GM19372 (cell line): ENCODE measurements around the gene BPIFA1.

Experiments
- ATAC-seq: cut with Tn5 transposase; IDR thresholded peaks from one replicate; pipeline ENCODE4 v1.9.1; 2021; ENCODE audit warnings: mild to moderate bottlenecking, low read depth, moderate library complexity; ENCODE audit not compliant: unreplicated experiment

BPIFA1 gene

GRCh38 chr20:33239979-33240736 lies 4.4 kb downstream of the BPIFA1 start:
- ATAC-seq, result no peak

GRCh38 chr20:33240923-33241322 lies 5.1 kb downstream of the BPIFA1 start:
- ATAC-seq, result no peak

- no peak for ATAC-seq
Measured at GRCh38 chr20:33242319-33243100, 6.7 kb downstream of the BPIFA1 start.

GRCh38 chr20:33246077-33246476 lies 10.3 kb downstream of the BPIFA1 start:
- no peak for ATAC-seq

GRCh38 chr20:33249456-33249855 lies 13.7 kb downstream of the BPIFA1 start:
- no peak for ATAC-seq

- ATAC-seq, result no peak
Measured at GRCh38 chr20:33250666-33251065, 14.9 kb downstream of the BPIFA1 start.

- ATAC-seq, result no peak
Measured at GRCh38 chr20:33251496-33251895, 15.7 kb downstream of the BPIFA1 start.

GRCh38 chr20:33252460-33252859 lies 16.7 kb downstream of the BPIFA1 start:
- ATAC-seq, result no peak

GRCh38 chr20:33255005-33255404 lies 19.2 kb downstream of the BPIFA1 start:
- ATAC-seq, result no peak

GRCh38 chr20:33257237-33257636 lies 21.4 kb downstream of the BPIFA1 start:
- ATAC-seq, result no peak

- no peak for ATAC-seq
Measured at GRCh38 chr20:33259371-33259770, 23.6 kb downstream of the BPIFA1 start.

- ATAC-seq, result no peak
Measured at GRCh38 chr20:33261465-33261864, 25.7 kb downstream of the BPIFA1 start.

GRCh38 chr20:33262658-33263065 lies 26.9 kb downstream of the BPIFA1 start:
- ATAC-seq, result no peak

- no peak for ATAC-seq
Measured at GRCh38 chr20:33263784-33264183, 28.0 kb downstream of the BPIFA1 start.

- ATAC-seq, result no peak
Measured at GRCh38 chr20:33267701-33268100, 31.9 kb downstream of the BPIFA1 start.

- no peak for ATAC-seq
Measured at GRCh38 chr20:33272155-33272873, 36.5 kb downstream of the BPIFA1 start.

GRCh38 chr20:33273117-33273851 lies 37.5 kb downstream of the BPIFA1 start:
- ATAC-seq, result no peak

GRCh38 chr20:33275215-33275614 lies 39.4 kb downstream of the BPIFA1 start:
- no peak for ATAC-seq

- no peak for ATAC-seq
Measured at GRCh38 chr20:33275871-33276270, 40.1 kb downstream of the BPIFA1 start.

- no peak for ATAC-seq
Measured at GRCh38 chr20:33276303-33277113, 40.7 kb downstream of the BPIFA1 start.
